Endothelial cell of umbilical vein (primary cell): ENCODE measurements around the gene MMP25.
"Not testable (repeated sequence)": the region's sequence is repeated elsewhere in the genome, so short reads cannot be mapped to it uniquely, and the experiment has no call there.

Experiments used
- EZH2 ChIP-seq: IDR thresholded peaks from 2 replicates; pipeline ENCODE4 v1.6.1; 2012; ENCODE audit warnings: borderline replicate concordance, low read depth, mild to moderate bottlenecking, moderate library complexity, low read length, inconsistent platforms; ENCODE audit not compliant: severe bottlenecking
- FOS ChIP-seq: IDR thresholded peaks from 2 replicates; pipeline ENCODE4 v1.6.1; 2011; ENCODE audit warnings: mild to moderate bottlenecking, low read length, moderate library complexity, borderline replicate concordance; ENCODE audit not compliant: insufficient read depth
- GATA2 ChIP-seq: IDR thresholded peaks from 2 replicates; pipeline ENCODE4 v1.7.0; 2011; ENCODE audit warnings: low read depth, mild to moderate bottlenecking, moderate library complexity, mixed read lengths, low read length; ENCODE audit not compliant: insufficient read length, insufficient read depth
- JUN ChIP-seq: IDR thresholded peaks from 2 replicates; pipeline ENCODE4 v1.6.1; 2011; ENCODE audit warnings: borderline replicate concordance, low read depth; ENCODE audit not compliant: insufficient read length, insufficient read depth
- POLR2A ChIP-seq: IDR thresholded peaks from 2 replicates; pipeline ENCODE4 v1.6.1; 2012; ENCODE audit warnings: low read depth, mild to moderate bottlenecking, control low read depth, low read length
- POLR2AphosphoS5 ChIP-seq: IDR thresholded peaks from 2 replicates; pipeline ENCODE4 v1.6.1; 2012; ENCODE audit warnings: low read depth, mild to moderate bottlenecking, control low read depth, low read length, moderate library complexity; ENCODE audit not compliant: insufficient read depth
- TF ChIP-seq, protein P1 (sequence below), 2 donors: IDR thresholded peaks; 1 replicate in 1 of 2; 2 replicates in 1 of 2; pipeline ENCODE4 v1.5.1; 2011; ENCODE audit warnings: low read length in 2 of 2, mild to moderate bottlenecking in 2 of 2, moderate library complexity in 2 of 2, control low read depth in 1 of 2, inconsistent platforms in 1 of 2, low read depth in 1 of 2; ENCODE audit not compliant: insufficient read depth in 1 of 2; ENCODE audit errors: extremely low read depth in 1 of 2
- TF ChIP-seq, protein P2 (sequence below): IDR thresholded peaks from 2 replicates; pipeline ENCODE4 v1.6.1; 2011; ENCODE audit not compliant: insufficient read depth, insufficient read length

DNA sequence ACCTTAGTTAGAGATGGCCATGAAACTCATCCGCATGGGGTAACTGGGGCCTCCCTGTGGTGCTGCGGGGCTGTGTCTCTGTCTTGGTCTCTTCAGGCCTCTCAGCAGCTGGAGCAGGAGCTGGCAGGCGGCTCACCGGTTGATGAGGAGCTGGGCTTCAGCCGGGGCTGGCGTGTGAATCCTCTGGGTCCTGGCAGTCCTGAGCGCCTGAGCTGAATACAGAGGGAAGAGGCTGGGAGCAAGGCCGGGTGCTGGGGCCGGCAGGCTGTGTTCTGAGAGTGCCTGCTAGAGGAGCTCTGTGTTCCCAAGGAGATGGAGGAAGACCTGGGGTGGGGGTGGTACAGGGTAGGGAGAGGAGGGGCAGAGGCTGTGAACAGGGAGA is 9.4 kb downstream of the MMP25 start:
- not testable (repeated sequence) for TF ChIP-seq POLR2A, EZH2, POLR2AphosphoS5, JUN, GATA2, FOS
- TF ChIP-seq, protein P1, sequence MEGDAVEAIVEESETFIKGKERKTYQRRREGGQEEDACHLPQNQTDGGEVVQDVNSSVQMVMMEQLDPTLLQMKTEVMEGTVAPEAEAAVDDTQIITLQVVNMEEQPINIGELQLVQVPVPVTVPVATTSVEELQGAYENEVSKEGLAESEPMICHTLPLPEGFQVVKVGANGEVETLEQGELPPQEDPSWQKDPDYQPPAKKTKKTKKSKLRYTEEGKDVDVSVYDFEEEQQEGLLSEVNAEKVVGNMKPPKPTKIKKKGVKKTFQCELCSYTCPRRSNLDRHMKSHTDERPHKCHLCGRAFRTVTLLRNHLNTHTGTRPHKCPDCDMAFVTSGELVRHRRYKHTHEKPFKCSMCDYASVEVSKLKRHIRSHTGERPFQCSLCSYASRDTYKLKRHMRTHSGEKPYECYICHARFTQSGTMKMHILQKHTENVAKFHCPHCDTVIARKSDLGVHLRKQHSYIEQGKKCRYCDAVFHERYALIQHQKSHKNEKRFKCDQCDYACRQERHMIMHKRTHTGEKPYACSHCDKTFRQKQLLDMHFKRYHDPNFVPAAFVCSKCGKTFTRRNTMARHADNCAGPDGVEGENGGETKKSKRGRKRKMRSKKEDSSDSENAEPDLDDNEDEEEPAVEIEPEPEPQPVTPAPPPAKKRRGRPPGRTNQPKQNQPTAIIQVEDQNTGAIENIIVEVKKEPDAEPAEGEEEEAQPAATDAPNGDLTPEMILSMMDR (IDR thresholded peaks at IDR 0.05; ENCODE audit: extremely low read depth in 1 of 2, insufficient read depth in 1 of 2, low read depth in 1 of 2, low read length in 2 of 2) = not testable (repeated sequence)
- TF ChIP-seq, protein P2, sequence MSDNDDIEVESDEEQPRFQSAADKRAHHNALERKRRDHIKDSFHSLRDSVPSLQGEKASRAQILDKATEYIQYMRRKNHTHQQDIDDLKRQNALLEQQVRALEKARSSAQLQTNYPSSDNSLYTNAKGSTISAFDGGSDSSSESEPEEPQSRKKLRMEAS = not testable (repeated sequence)
